AG04450 (cell line): ENCODE data around the gene LEMD1. TPM values are rescaled to one million over a fixed set of nuclear protein-coding genes. Genes with fewer than 3 reads are reported as not detected.

Experiments
- CTCF ChIA-PET: fragments of 300-600, 350-600 bp; formaldehyde crosslinking; extraction: SDS; loops from one replicate; lab custom pipeline; 2022; ENCODE audit warnings: antibody characterized with exemption, inconsistent platforms; lab: Charles Lee
- POLR2A ChIA-PET: fragments of 350-600 bp; formaldehyde crosslinking; extraction: SDS; loops from one replicate; lab custom pipeline; 2021; ENCODE audit warnings: antibody characterized with exemption, inconsistent platforms; lab: Yijun Ruan, JAX
- DNase-seq: peaks from one replicate; pipeline ENCODE4 v3.0.0-alpha.2; 2011; ENCODE audit warnings: low read depth, low spot score
- H3K27ac ChIP-seq: one replicate; pipeline ENCODE4 v1.5.1; 2012; ENCODE audit warnings: low read depth, low read length, control low read depth
- H3K27me3 ChIP-seq: one replicate; pipeline ENCODE4 v1.6.0; 2012; ENCODE audit warnings: low read length; ENCODE audit not compliant: control insufficient read depth, insufficient read depth
- H3K4me3 ChIP-seq: 2 replicates; pipeline ENCODE4 v1.5.1; 2011; ENCODE audit warnings: mild to moderate bottlenecking, low read depth, low read length, control low read depth
- H3K9me3 ChIP-seq: 2 replicates; pipeline ENCODE4 v1.5.1; 2012; ENCODE audit warnings: low read length; ENCODE audit not compliant: control insufficient read depth, insufficient read depth
- CTCF ChIP-seq: IDR thresholded peaks from 2 replicates; pipeline ENCODE4 v1.5.1; 2011; ENCODE audit warnings: low read depth, low read length, control low read depth, inconsistent platforms
- polyA plus RNA-seq: library from polyadenylated mRNA; depleted of rRNA; stranded (reverse); fragments of >200 nt; gene quantifications from 2 replicates; pipeline ENCODE4 v1.2.3, GENCODE V29; 2011

The LEMD1 gene
- polyA plus RNA-seq, 1 experiment, result not detected

- H3K27ac ChIP-seq, result no peak overlapping the region
- DNase-seq, result no peak
- H3K9me3 ChIP-seq, result no peaks in the 10 kb centered on the region
- ChIA-PET CTCF (interaction anchor here (1.2 to 8.9 kb wide), 3 partner anchors 25 to 126 kb away, joined by 3 to 165 read pairs (median 3); no protein-coding TSS in a partner anchor), POLR2A (no interaction called here)
- no peak overlapping the region for H3K4me3 ChIP-seq
- no peak for TF ChIP-seq CTCF
- H3K27me3 ChIP-seq, result peaks cover 21% of the 10 kb centered on the region
Observed at GRCh38 chr1:205359771-205360565, 61.9 kb downstream of the LEMD1 start.

GRCh38 chr1:205358579-205358978 lies 63.3 kb downstream of the LEMD1 start:
- no peak for TF ChIP-seq CTCF
- ChIA-PET CTCF (interaction anchor here (1.2 to 8.9 kb wide), 2 partner anchors 24 to 127 kb away, joined by 3 to 165 read pairs; no protein-coding TSS in a partner anchor), POLR2A (no interaction called here)
- Histone ChIP-seq H3K27ac (no peak overlapping the region), H3K27me3 (peaks cover 21% of the 10 kb centered on the region), H3K4me3 (no peak overlapping the region), H3K9me3 (no peaks in the 10 kb centered on the region)
- DNase-seq, result no peak

GRCh38 chr1:205357567-205357966 lies 64.3 kb downstream of the LEMD1 start:
- Histone ChIP-seq H3K27me3 (peaks cover 21% of the 10 kb centered on the region), H3K27ac (no peak overlapping the region), H3K4me3 (no peak overlapping the region), H3K9me3 (no peaks in the 10 kb centered on the region)
- TF ChIP-seq CTCF, result no peak
- CTCF ChIA-PET, result interaction anchor here (4.6 to 8.9 kb wide), 2 partner anchors 85 to 128 kb away, joined by 40 to 165 read pairs; no protein-coding TSS in a partner anchor
- DNase-seq, result no peak
- POLR2A ChIA-PET, result no interaction called here

GRCh38 chr1:205356440-205357139 lies 65.3 kb downstream of the LEMD1 start, which contains the start of gene KLHDC8A:
Gene KLHDC8A, minus strand, starts transcription at chr1:205356922. Its CDS starts 13,318 bp downstream, at chr1:205343604.
- Histone ChIP-seq H3K9me3 (no peaks in the 10 kb centered on the region), H3K4me3 (no peak within 1 kb of the TSS), H3K27me3 (peaks cover 23% of the 10 kb centered on the region), H3K27ac (no peak within 1 kb of the TSS)
- TF ChIP-seq CTCF, result no peak
- ChIA-PET POLR2A (no interaction called here), CTCF (interaction anchor here (0.6 to 8.9 kb wide), 7 partner anchors 24 to 383 kb away, joined by 3 to 165 read pairs (median 6); no protein-coding TSS in a partner anchor)
- no peak for DNase-seq
